ENCODE data around the gene AGAP2. TPM values are rescaled to one million over a fixed set of nuclear protein-coding genes. Genes with fewer than 3 reads are reported as not detected.
"Not testable (repeated sequence)": the region's sequence is repeated elsewhere in the genome, so short reads cannot be mapped to it uniquely, and the experiment has no call there.

Gene AGAP2
- polyA plus RNA-seq, 1 donor = 2.9 TPM

DNA sequence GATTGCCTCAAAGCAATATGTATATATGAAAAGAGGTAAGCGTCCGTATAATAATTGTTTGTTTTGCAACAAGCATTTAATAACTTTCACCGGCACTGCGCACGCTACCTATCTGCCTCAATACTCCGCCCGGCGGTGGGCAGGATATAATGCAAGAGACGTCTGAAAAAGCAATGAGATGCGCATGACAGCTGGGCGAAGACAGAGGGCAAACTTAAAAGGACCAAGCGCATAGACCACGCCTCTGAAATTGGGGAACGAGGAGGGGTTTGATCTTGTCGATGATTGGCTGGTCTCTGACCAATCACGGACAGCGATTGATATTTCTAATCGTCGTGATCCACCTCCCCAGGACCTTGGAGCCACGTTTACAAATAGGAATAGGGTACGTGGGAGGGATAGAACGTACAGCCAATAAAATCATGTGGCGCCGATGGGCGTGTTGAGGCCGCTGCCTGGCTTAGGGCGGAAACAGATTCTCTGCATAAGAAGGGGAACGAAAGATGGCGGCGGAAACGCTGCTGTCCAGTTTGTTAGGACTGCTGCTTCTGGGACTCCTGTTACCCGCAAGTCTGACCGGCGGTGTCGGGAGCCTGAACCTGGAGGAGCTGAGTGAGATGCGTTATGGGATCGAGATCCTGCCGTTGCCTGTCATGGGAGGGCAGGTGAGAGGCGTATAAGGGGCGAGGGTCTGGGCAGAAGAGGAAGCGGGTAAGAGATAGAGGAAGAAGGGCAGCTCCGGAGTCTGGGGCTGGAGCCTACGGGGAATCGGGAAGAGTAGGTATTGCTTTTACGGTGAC is 44.7 kb downstream of the AGAP2 start, which contains the start of gene OS9:
Gene OS9 (plus strand): TSS at position 474 of the 800 bp plus-strand sequence. CDS start 30 bp downstream, at position 504.
- peak within 1 kb of the TSS; percentile 72 for H3K4me3 ChIP-seq (ENCODE audit: low read length)
- peaks cover 25% of the 10 kb centered on the region for H3K36me3 ChIP-seq (ENCODE audit: control insufficient read depth, insufficient read depth, low read length)
- peaks cover 17% of the 10 kb centered on the region for H3K4me1 ChIP-seq (ENCODE audit: control insufficient read depth, insufficient read depth, low read length)
- H3K9me3 ChIP-seq (ENCODE audit: control insufficient read depth, low read depth, low read length) = no peaks in the 10 kb centered on the region
- peak; percentile 99 to 100 for DNase-seq
- H3K27ac ChIP-seq (ENCODE audit: low read length) = peak within 1 kb of the TSS; percentile 59
- 0% methylated on average over 2 of the region's 45 CpGs for WGBS (ENCODE audit: insufficient coverage, low lambda C conversion rate)
- H3K27me3 ChIP-seq (ENCODE audit: control insufficient read depth, insufficient read depth, low read length) = no peaks in the 10 kb centered on the region

DNA sequence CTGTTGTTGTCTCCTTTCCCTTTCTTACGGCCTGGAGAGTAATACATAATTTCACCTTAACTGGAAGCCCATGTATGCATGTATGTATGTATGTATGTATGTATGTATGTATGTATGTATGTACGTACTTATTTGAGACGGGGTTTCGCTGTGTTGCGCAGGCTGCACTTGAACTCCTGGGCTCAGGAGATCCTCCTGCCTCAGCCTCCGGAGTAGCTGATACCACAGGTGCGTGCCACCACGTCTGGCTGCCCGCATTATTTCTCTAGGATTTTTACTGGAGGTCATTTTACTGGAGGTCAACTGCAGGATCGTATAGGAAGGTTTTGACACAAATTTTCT is 45.3 kb downstream of the AGAP2 start:
- no peaks in the 10 kb centered on the region for H3K27me3 ChIP-seq (ENCODE audit: control insufficient read depth, insufficient read depth, low read length)
- H3K27ac ChIP-seq (ENCODE audit: low read length) = no peak overlapping the region
- DNase-seq = no peak
- peak overlapping the region; percentile 72 for H3K4me3 ChIP-seq (ENCODE audit: low read length)
- H3K36me3 ChIP-seq (ENCODE audit: control insufficient read depth, insufficient read depth, low read length) = peaks cover 22% of the 10 kb centered on the region
- H3K9me3 ChIP-seq (ENCODE audit: control insufficient read depth, low read depth, low read length) = no peaks in the 10 kb centered on the region
- no CpG with 5 or more reads among the region's 10 CpGs for WGBS (ENCODE audit: insufficient coverage, low lambda C conversion rate)
- H3K4me1 ChIP-seq (ENCODE audit: control insufficient read depth, insufficient read depth, low read length) = peaks cover 17% of the 10 kb centered on the region

DNA sequence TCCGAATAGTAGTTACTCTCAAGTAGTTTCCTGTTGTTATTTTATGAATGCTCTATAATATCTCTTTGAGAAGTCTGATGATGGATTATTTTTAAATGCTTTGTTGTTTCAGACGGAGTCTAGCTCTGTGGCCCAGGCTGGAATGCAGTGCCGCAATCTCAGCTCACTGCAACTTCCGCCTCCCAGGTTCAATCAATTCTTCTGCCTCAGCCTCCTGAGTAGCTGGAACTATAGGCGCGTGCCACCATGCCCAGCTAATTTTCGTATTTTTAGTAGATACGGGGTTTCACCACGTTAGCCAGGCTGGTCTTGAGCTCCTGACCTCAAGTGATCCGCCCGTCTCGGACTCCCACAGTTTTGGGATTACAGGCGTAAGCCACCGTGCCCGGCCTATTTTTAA is 46.0 kb downstream of the AGAP2 start:
- 90% methylated on average over 2 of the region's 15 CpGs for WGBS (ENCODE audit: insufficient coverage, low lambda C conversion rate)
- DNase-seq = no peak

DNA sequence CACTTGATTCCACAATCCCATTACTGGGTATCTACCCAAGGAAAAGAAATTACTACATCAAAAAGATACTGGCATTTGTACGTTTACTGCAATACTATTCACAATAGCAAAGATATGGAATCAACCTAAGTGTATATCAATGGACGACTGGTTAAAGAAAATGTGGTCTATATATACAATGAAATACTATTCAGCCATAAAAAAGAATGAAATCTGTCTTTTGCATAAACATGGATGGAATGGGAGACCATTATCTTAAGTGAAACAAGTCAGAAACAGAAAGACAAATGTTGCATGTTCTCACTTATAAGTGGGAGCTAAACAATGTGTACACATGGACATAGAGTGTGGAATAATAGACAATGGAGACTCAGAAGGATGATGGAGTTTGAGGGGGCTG is 49.6 kb downstream of the AGAP2 start:
- peaks cover 13% of the 10 kb centered on the region for H3K27me3 ChIP-seq (ENCODE audit: control insufficient read depth, insufficient read depth, low read length)
- H3K36me3 ChIP-seq (ENCODE audit: control insufficient read depth, insufficient read depth, low read length) = no peaks in the 10 kb centered on the region
- WGBS (ENCODE audit: insufficient coverage, low lambda C conversion rate) = no CpG with 5 or more reads among the region's 2 CpGs
- H3K27ac ChIP-seq (ENCODE audit: low read length) = no peak overlapping the region
- no peaks in the 10 kb centered on the region for H3K9me3 ChIP-seq (ENCODE audit: control insufficient read depth, low read depth, low read length)
- H3K4me3 ChIP-seq (ENCODE audit: low read length) = no peak overlapping the region
- H3K4me1 ChIP-seq (ENCODE audit: control insufficient read depth, insufficient read depth, low read length) = peaks cover 5% of the 10 kb centered on the region
- DNase-seq = no peak

More for the DNA sequence above, 46.0 kb downstream of the AGAP2 start:
- H3K36me3 ChIP-seq (ENCODE audit: control insufficient read depth, insufficient read depth, low read length) = peaks cover 15% of the 10 kb centered on the region
- H3K27ac ChIP-seq (ENCODE audit: low read length) = no peak overlapping the region
- peaks cover 4% of the 10 kb centered on the region for H3K27me3 ChIP-seq (ENCODE audit: control insufficient read depth, insufficient read depth, low read length)
- H3K9me3 ChIP-seq (ENCODE audit: control insufficient read depth, low read depth, low read length) = no peaks in the 10 kb centered on the region
- no peak overlapping the region for H3K4me3 ChIP-seq (ENCODE audit: low read length)
- peaks cover 17% of the 10 kb centered on the region for H3K4me1 ChIP-seq (ENCODE audit: control insufficient read depth, insufficient read depth, low read length)

DNA sequence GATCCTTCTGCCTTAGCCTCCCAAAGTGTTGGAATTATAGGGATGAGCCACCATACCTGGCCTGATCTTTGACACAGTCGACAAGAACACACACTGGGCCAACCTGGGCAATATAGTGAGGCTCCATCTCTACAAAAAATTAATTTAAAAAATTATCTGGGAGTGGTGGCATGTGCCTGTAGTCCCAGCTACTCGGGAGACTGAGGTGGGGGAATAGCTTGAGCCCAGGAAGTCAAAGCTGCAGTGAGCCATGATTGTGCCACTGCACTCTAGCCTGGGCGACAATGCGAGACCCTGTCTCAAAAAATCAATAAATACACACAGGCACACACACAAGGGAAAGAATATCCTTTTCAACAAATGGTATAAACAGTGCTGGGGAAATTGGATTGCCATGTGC is 50.7 kb downstream of the AGAP2 start:
- no peaks in the 10 kb centered on the region for H3K9me3 ChIP-seq (ENCODE audit: control insufficient read depth, low read depth, low read length)
- no peak for DNase-seq
- no CpG with 5 or more reads among the region's 4 CpGs for WGBS (ENCODE audit: insufficient coverage, low lambda C conversion rate)
- peaks cover 15% of the 10 kb centered on the region for H3K27me3 ChIP-seq (ENCODE audit: control insufficient read depth, insufficient read depth, low read length)
- H3K4me1 ChIP-seq (ENCODE audit: control insufficient read depth, insufficient read depth, low read length) = no peaks in the 10 kb centered on the region
- no peaks in the 10 kb centered on the region for H3K36me3 ChIP-seq (ENCODE audit: control insufficient read depth, insufficient read depth, low read length)
- no peak overlapping the region for H3K4me3 ChIP-seq (ENCODE audit: low read length)
- H3K27ac ChIP-seq (ENCODE audit: low read length) = no peak overlapping the region

DNA sequence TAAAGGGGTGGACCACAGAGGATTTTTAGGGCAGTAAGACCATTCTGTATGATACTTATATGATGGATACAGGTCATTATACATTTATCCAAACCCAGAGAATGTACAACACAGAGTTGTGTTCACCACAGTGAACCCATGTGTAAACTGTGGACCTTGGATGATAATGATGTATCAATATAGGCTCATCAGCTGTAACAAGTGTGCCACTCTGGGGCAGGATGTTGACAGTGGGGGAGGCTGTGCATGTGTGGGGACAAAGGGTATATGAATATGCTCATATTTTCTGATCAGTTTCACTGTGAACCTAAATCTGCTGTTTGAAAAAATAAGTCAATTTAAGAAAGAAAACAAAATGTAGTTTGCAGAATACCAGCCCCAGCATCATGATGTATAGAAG is 58.8 kb downstream of the AGAP2 start:
- no peaks in the 10 kb centered on the region for H3K4me1 ChIP-seq (ENCODE audit: control insufficient read depth, insufficient read depth, low read length)

DNA sequence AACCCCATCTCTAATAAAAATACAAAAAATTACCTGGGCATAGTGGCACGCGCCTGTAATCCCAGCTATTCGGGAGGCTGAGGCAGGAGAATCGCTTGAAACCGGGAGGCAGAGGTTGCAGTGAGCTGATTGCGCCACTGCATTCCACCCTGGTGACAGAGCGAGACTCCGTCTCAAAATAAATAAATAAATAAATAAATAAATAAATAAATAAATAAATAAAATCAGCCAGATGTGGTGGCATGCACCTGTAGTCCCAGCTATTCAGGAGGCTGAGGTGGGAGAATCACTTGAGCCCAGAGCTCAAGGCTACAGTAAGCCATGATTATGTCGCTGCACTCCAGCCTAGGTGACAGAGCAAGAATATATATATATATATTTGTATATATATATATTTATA is 60.6 kb downstream of the AGAP2 start:
- not testable (repeated sequence) for H3K4me3 ChIP-seq (ENCODE audit: low read length); DNase-seq; H3K27me3 ChIP-seq (ENCODE audit: control insufficient read depth, insufficient read depth, low read length); H3K27ac ChIP-seq (ENCODE audit: low read length); H3K9me3 ChIP-seq (ENCODE audit: control insufficient read depth, low read depth, low read length); H3K36me3 ChIP-seq (ENCODE audit: control insufficient read depth, insufficient read depth, low read length); H3K4me1 ChIP-seq (ENCODE audit: control insufficient read depth, insufficient read depth, low read length)
- WGBS (ENCODE audit: insufficient coverage, low lambda C conversion rate) = no CpG with 5 or more reads among the region's 9 CpGs

More for the DNA sequence above, 58.8 kb downstream of the AGAP2 start:
- Histone ChIP-seq H3K9me3 (ENCODE audit: control insufficient read depth, low read depth, low read length) (peaks cover under 1% of the 10 kb centered on the region), H3K4me3 (ENCODE audit: low read length) (no peak overlapping the region), H3K36me3 (ENCODE audit: control insufficient read depth, insufficient read depth, low read length) (no peaks in the 10 kb centered on the region), H3K27me3 (ENCODE audit: control insufficient read depth, insufficient read depth, low read length) (peaks cover 2% of the 10 kb centered on the region), H3K27ac (ENCODE audit: low read length) (no peak overlapping the region)
- no peak for DNase-seq

DNA sequence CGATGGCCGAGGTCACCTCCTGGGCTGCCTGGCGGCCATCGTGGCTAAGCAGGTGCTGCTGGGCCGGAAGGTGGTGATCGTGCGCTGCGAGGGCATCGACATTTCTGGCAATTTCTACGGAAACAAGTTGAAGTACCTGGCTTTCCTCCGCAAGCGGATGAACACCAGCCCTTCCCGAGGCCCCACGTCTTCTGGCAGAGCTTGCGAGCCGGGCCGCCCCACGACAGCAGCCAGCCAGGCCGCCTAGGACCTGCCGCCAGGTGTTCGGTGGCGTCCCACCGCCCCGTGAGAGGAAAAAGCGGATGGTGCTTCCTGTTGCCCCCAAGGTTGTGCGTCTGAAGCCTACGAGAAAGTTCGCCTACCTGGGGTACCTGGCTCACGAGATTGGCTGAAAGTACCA is 63.9 kb downstream of the AGAP2 start:
- Histone ChIP-seq H3K36me3 (ENCODE audit: control insufficient read depth, insufficient read depth, low read length) (no peaks in the 10 kb centered on the region), H3K4me3 (ENCODE audit: low read length) (no peak overlapping the region), H3K27ac (ENCODE audit: low read length) (no peak overlapping the region), H3K9me3 (ENCODE audit: control insufficient read depth, low read depth, low read length) (peaks cover 3% of the 10 kb centered on the region), H3K4me1 (ENCODE audit: control insufficient read depth, insufficient read depth, low read length) (no peaks in the 10 kb centered on the region), H3K27me3 (ENCODE audit: control insufficient read depth, insufficient read depth, low read length) (peaks cover 4% of the 10 kb centered on the region)
- WGBS (ENCODE audit: insufficient coverage, low lambda C conversion rate) = no CpG with 5 or more reads among the region's 29 CpGs
- DNase-seq = no peak

Other genes with a start within 250 kb of the AGAP2 start
- 39.9 TPM for gene DDIT3, start 218.2 kb downstream of the AGAP2 start, polyA plus RNA-seq
- 67.7 TPM for gene MBD6, start 215.9 kb downstream of the AGAP2 start, polyA plus RNA-seq
- gene DCTN2, start 191.6 kb downstream of the AGAP2 start, polyA plus RNA-seq = 136 TPM
- gene KIF5A, start 188.7 kb downstream of the AGAP2 start, polyA plus RNA-seq = 12.3 TPM
- 26.0 TPM for gene PIP4K2C, start 147.6 kb downstream of the AGAP2 start, polyA plus RNA-seq
- gene DTX3, start 133.9 kb downstream of the AGAP2 start, polyA plus RNA-seq = 25.9 TPM
- gene ARHGEF25, start 127.3 kb downstream of the AGAP2 start, polyA plus RNA-seq = 17.8 TPM
- 2.4 TPM for gene B4GALNT1, start 105.5 kb downstream of the AGAP2 start, polyA plus RNA-seq
- 264 TPM for gene OS9, start 44.6 kb downstream of the AGAP2 start, polyA plus RNA-seq
- 62.2 TPM for gene TSPAN31, start 6.3 kb upstream of the AGAP2 start, polyA plus RNA-seq
- 196 TPM for gene CDK4, start 13.6 kb upstream of the AGAP2 start, polyA plus RNA-seq
- gene MARCHF9, start 16.4 kb upstream of the AGAP2 start, polyA plus RNA-seq = 28.1 TPM
- gene CYP27B1, start 28.3 kb upstream of the AGAP2 start, polyA plus RNA-seq = 1.8 TPM
- gene METTL1, start 33.4 kb upstream of the AGAP2 start, polyA plus RNA-seq = 22.8 TPM
- 8.0 TPM for gene EEF1AKMT3, start 33.9 kb upstream of the AGAP2 start, polyA plus RNA-seq
- 36.0 TPM for gene TSFM, start 44.0 kb upstream of the AGAP2 start, polyA plus RNA-seq
- 9.9 TPM for gene AVIL, start 80.0 kb upstream of the AGAP2 start, polyA plus RNA-seq
- gene CTDSP2, start 108.0 kb upstream of the AGAP2 start, polyA plus RNA-seq = 131 TPM
- 8.5 TPM for gene ATP23, start 202.8 kb upstream of the AGAP2 start, polyA plus RNA-seq

All from large intestine (tissue), 3 donors.